Activated naive CD4-positive, alpha-beta T cell treated with anti-CD3 and anti-CD28 coated beads for 36 hours (primary cell): ENCODE measurements around the gene GABBR2. TPM values are rescaled to one million over a fixed set of nuclear protein-coding genes. Genes with fewer than 3 reads are reported as not detected.

Experiments
- CTCF ChIA-PET: fragments of 350-600 bp; sonication (Branson Sonifier 250); formaldehyde crosslinking; loops from one replicate; lab custom pipeline; 2021; ENCODE audit warnings: antibody characterized with exemption; lab: Charles Lee
- DNase-seq: peaks from one replicate; pipeline ENCODE4 v3.0.0-alpha.2; 2020
- H3K27ac Mint-ChIP-seq: one replicate; pipeline ENCODE4 v1.8.0; 2021; ENCODE audit warnings: mild to moderate bottlenecking, mixed read lengths
- H3K27me3 Mint-ChIP-seq: one replicate; pipeline ENCODE4 v1.8.0; 2021; ENCODE audit warnings: low read depth, mixed read lengths
- H3K36me3 Mint-ChIP-seq: one replicate; pipeline ENCODE4 v1.8.0; 2021; ENCODE audit warnings: low read depth, mixed read lengths
- H3K4me1 Mint-ChIP-seq: one replicate; pipeline ENCODE4 v1.8.0; 2021; ENCODE audit warnings: low read depth, mixed read lengths
- H3K4me3 Mint-ChIP-seq: one replicate; pipeline ENCODE4 v1.8.0; 2021; ENCODE audit warnings: mild to moderate bottlenecking, moderate library complexity, mixed read lengths
- H3K9me3 Mint-ChIP-seq: one replicate; pipeline ENCODE4 v1.8.0; 2021; ENCODE audit warnings: mixed read lengths
- intact Hi-C: fragments of 100-400 bp; cut with micrococcal nuclease; formaldehyde crosslinking; loops from one replicate; pipeline ENCODE4 v1.15.1; 2023
- total RNA-seq, 2 experiments: library from RNA; stranded (reverse); gene quantifications; one replicate each; pipeline ENCODE4 v1.2.3, GENCODE V29; 2021

Gene GABBR2
- total RNA-seq, 2 experiments from 2014 or later, result not detected

- H3K9me3 Mint-ChIP-seq, result no peaks in the 10 kb centered on the region
- H3K4me3 Mint-ChIP-seq, result no peak overlapping the region
- peaks cover 6% of the 10 kb centered on the region for H3K27me3 Mint-ChIP-seq
- H3K27ac Mint-ChIP-seq, result no peak overlapping the region
- DNase-seq, result no peak
- CTCF ChIA-PET, result no interaction called here
- intact Hi-C loops, result no loop called here
- no peaks in the 10 kb centered on the region for H3K4me1 Mint-ChIP-seq
- H3K36me3 Mint-ChIP-seq, result no peaks in the 10 kb centered on the region
These were observed 158.4 kb downstream of the GABBR2 start for GRCh38 chr9:98550206-98550820.

- no peak overlapping the region for H3K27ac Mint-ChIP-seq
- no peak overlapping the region for H3K4me3 Mint-ChIP-seq
- CTCF ChIA-PET, result no interaction called here
- no peaks in the 10 kb centered on the region for H3K36me3 Mint-ChIP-seq
- no peaks in the 10 kb centered on the region for H3K9me3 Mint-ChIP-seq
- no peaks in the 10 kb centered on the region for H3K4me1 Mint-ChIP-seq
- H3K27me3 Mint-ChIP-seq, result peaks cover 6% of the 10 kb centered on the region
- intact Hi-C loops, result no loop called here
- no peak for DNase-seq
These were observed 159.3 kb downstream of the GABBR2 start for GRCh38 chr9:98549401-98549800.

GRCh38 chr9:98547606-98548005 is 161.1 kb downstream of the GABBR2 start:
- DNase-seq, result no peak
- no peak overlapping the region for H3K27ac Mint-ChIP-seq
- H3K4me3 Mint-ChIP-seq, result no peak overlapping the region
- no peaks in the 10 kb centered on the region for H3K36me3 Mint-ChIP-seq
- intact Hi-C loops, result no loop called here
- CTCF ChIA-PET, result no interaction called here
- H3K4me1 Mint-ChIP-seq, result no peaks in the 10 kb centered on the region
- peaks cover 3% of the 10 kb centered on the region for H3K27me3 Mint-ChIP-seq
- no peaks in the 10 kb centered on the region for H3K9me3 Mint-ChIP-seq

- no peak for DNase-seq
- Mint-ChIP-seq H3K36me3 (no peaks in the 10 kb centered on the region), H3K27me3 (peaks cover 2% of the 10 kb centered on the region), H3K9me3 (no peaks in the 10 kb centered on the region), H3K4me3 (no peak overlapping the region), H3K4me1 (no peaks in the 10 kb centered on the region), H3K27ac (no peak overlapping the region)
- CTCF ChIA-PET, result no interaction called here
- intact Hi-C loops, result no loop called here
These were observed 163.7 kb downstream of the GABBR2 start for GRCh38 chr9:98545021-98545420.

- Mint-ChIP-seq H3K27ac (no peak overlapping the region), H3K36me3 (no peaks in the 10 kb centered on the region), H3K9me3 (no peaks in the 10 kb centered on the region), H3K4me1 (no peaks in the 10 kb centered on the region), H3K27me3 (peaks cover 3% of the 10 kb centered on the region), H3K4me3 (no peak overlapping the region)
- no peak for DNase-seq
- CTCF ChIA-PET, result no interaction called here
- intact Hi-C loops, result no loop called here
These were observed 167.0 kb downstream of the GABBR2 start for GRCh38 chr9:98541684-98542230.

- Mint-ChIP-seq H3K4me1 (no peaks in the 10 kb centered on the region), H3K27ac (no peak overlapping the region), H3K9me3 (no peaks in the 10 kb centered on the region), H3K27me3 (peaks cover 3% of the 10 kb centered on the region), H3K4me3 (no peak overlapping the region), H3K36me3 (no peaks in the 10 kb centered on the region)
- intact Hi-C loops, result no loop called here
- CTCF ChIA-PET, result no interaction called here
- no peak for DNase-seq
These were observed 168.3 kb downstream of the GABBR2 start for GRCh38 chr9:98540476-98540875.

- no peak for DNase-seq
- peaks cover 3% of the 10 kb centered on the region for H3K27me3 Mint-ChIP-seq
- CTCF ChIA-PET, result interaction anchor here (0.6 kb wide), 1 partner anchor 286 kb away, joined by 4 read pairs; no protein-coding TSS in a partner anchor
- H3K36me3 Mint-ChIP-seq, result no peaks in the 10 kb centered on the region
- H3K4me1 Mint-ChIP-seq, result no peaks in the 10 kb centered on the region
- H3K9me3 Mint-ChIP-seq, result no peaks in the 10 kb centered on the region
- H3K27ac Mint-ChIP-seq, result no peak overlapping the region
- intact Hi-C loops, result loop anchor here (5.0 kb wide), 1 partner anchor 252 kb away; no protein-coding TSS in a partner anchor
- no peak overlapping the region for H3K4me3 Mint-ChIP-seq
These were observed 168.8 kb downstream of the GABBR2 start for GRCh38 chr9:98539954-98540353.

GRCh38 chr9:98538626-98539031 is 170.1 kb downstream of the GABBR2 start:
- no peaks in the 10 kb centered on the region for H3K36me3 Mint-ChIP-seq
- H3K27me3 Mint-ChIP-seq, result peaks cover 3% of the 10 kb centered on the region
- no peak for DNase-seq
- no peak overlapping the region for H3K27ac Mint-ChIP-seq
- no peak overlapping the region for H3K4me3 Mint-ChIP-seq
- H3K9me3 Mint-ChIP-seq, result no peaks in the 10 kb centered on the region
- no peaks in the 10 kb centered on the region for H3K4me1 Mint-ChIP-seq
- intact Hi-C loops, result loop anchor here (5.0 kb wide), 1 partner anchor 254 kb away; no protein-coding TSS in a partner anchor
- CTCF ChIA-PET, result no interaction called here

- intact Hi-C loops, result loop anchor here (5.0 kb wide), 1 partner anchor 254 kb away; no protein-coding TSS in a partner anchor
- no peaks in the 10 kb centered on the region for H3K36me3 Mint-ChIP-seq
- no peak overlapping the region for H3K4me3 Mint-ChIP-seq
- CTCF ChIA-PET, result no interaction called here
- H3K4me1 Mint-ChIP-seq, result no peaks in the 10 kb centered on the region
- DNase-seq, result no peak
- H3K27ac Mint-ChIP-seq, result no peak overlapping the region
- peaks cover 3% of the 10 kb centered on the region for H3K27me3 Mint-ChIP-seq
- no peaks in the 10 kb centered on the region for H3K9me3 Mint-ChIP-seq
These were observed 170.5 kb downstream of the GABBR2 start for GRCh38 chr9:98538203-98538602.

GRCh38 chr9:98536542-98537173 is 172.1 kb downstream of the GABBR2 start:
- Mint-ChIP-seq H3K4me3 (no peak overlapping the region), H3K36me3 (no peaks in the 10 kb centered on the region), H3K27ac (no peak overlapping the region), H3K9me3 (no peaks in the 10 kb centered on the region), H3K27me3 (peaks cover 3% of the 10 kb centered on the region), H3K4me1 (no peaks in the 10 kb centered on the region)
- intact Hi-C loops, result loop anchor here (2.0 to 5.0 kb wide), 3 partner anchors 170 to 256 kb away; no protein-coding TSS in a partner anchor
- DNase-seq, result peak; percentile 61
- CTCF ChIA-PET, result interaction anchor here (0.6 to 1.8 kb wide), 4 partner anchors 19 to 247 kb away, joined by 4 to 9 read pairs (median 4); no protein-coding TSS in a partner anchor

GRCh38 chr9:98533866-98534265 is 174.9 kb downstream of the GABBR2 start:
- Mint-ChIP-seq H3K4me1 (no peaks in the 10 kb centered on the region), H3K27ac (no peak overlapping the region), H3K9me3 (no peaks in the 10 kb centered on the region), H3K27me3 (no peaks in the 10 kb centered on the region), H3K36me3 (no peaks in the 10 kb centered on the region), H3K4me3 (no peak overlapping the region)
- CTCF ChIA-PET, result no interaction called here
- intact Hi-C loops, result no loop called here
- no peak for DNase-seq

GRCh38 chr9:98533132-98533531 is 175.6 kb downstream of the GABBR2 start:
- no peak for DNase-seq
- H3K27ac Mint-ChIP-seq, result no peak overlapping the region
- intact Hi-C loops, result no loop called here
- H3K4me3 Mint-ChIP-seq, result no peak overlapping the region
- no peaks in the 10 kb centered on the region for H3K9me3 Mint-ChIP-seq
- no peaks in the 10 kb centered on the region for H3K36me3 Mint-ChIP-seq
- CTCF ChIA-PET, result no interaction called here
- no peaks in the 10 kb centered on the region for H3K27me3 Mint-ChIP-seq
- no peaks in the 10 kb centered on the region for H3K4me1 Mint-ChIP-seq

- intact Hi-C loops, result no loop called here
- Mint-ChIP-seq H3K27me3 (no peaks in the 10 kb centered on the region), H3K4me3 (no peak overlapping the region), H3K36me3 (no peaks in the 10 kb centered on the region), H3K27ac (no peak overlapping the region), H3K9me3 (no peaks in the 10 kb centered on the region), H3K4me1 (no peaks in the 10 kb centered on the region)
- CTCF ChIA-PET, result no interaction called here
- DNase-seq, result no peak
These were observed 176.2 kb downstream of the GABBR2 start for GRCh38 chr9:98532574-98532973.
